ENCODE data around the gene ZBTB17.

DNA sequence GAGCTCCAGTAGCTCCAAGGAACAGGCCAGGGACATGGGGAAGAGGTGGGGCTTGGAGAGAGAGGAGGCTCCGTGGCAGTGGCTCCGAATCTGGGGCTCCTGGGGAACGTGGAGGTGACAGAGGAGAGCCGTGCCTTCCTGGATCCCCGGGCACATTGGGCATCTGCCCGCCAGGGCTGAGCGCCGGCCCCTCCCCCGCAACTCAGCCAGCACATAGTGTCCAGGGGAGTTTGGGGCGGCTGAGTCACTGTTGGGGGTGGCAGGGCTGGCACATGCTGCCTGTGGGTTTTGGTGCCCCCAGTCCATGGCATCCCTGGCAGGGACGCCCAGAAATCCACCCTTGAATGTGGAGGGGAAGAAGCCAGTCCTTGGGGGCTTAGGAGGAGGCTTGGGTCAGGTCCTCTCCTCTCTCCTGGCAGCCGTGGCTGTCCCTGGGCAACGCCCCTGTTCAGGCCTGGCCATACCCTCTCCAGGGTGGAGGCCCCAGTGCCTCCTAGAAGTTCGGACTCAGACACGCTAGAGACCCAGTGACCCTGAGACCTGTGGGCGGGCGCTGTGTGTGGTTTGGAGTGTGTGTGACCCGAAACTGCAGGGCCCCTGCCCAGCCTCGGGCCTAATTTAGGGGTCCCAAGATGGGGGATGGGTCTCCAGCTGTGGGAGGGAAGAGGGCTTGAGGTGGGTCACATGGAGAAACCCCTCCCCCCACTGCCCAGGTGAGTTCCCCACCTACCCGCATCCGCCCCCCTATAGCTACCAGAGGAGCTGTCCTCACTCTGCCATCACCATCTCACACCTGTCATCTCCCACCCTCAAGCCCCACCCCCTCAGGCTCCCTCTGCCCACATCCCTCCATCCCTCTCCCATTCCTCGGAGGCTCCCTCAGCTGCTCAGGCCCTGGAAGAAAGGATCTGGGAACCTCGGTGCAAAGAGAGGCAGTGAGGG, 40.3 kb upstream of the ZBTB17 start:
- TF ChIP-seq RAD21 (IDR thresholded peaks at IDR 0.05 in 1 of 2, conservative IDR thresholded peaks at IDR 0.05 in 1 of 2; ENCODE audit: low read depth in 2 of 2, low read length in 2 of 2) = no peak
- TF ChIP-seq EZH2 (IDR thresholded peaks at IDR 0.05; ENCODE audit: low read depth, low read length, severe bottlenecking) = no peak
- TF ChIP-seq GTF2F1 (IDR thresholded peaks at IDR 0.05; ENCODE audit: borderline replicate concordance, low read depth, low read length) = no peak
- TF ChIP-seq, protein P1, sequence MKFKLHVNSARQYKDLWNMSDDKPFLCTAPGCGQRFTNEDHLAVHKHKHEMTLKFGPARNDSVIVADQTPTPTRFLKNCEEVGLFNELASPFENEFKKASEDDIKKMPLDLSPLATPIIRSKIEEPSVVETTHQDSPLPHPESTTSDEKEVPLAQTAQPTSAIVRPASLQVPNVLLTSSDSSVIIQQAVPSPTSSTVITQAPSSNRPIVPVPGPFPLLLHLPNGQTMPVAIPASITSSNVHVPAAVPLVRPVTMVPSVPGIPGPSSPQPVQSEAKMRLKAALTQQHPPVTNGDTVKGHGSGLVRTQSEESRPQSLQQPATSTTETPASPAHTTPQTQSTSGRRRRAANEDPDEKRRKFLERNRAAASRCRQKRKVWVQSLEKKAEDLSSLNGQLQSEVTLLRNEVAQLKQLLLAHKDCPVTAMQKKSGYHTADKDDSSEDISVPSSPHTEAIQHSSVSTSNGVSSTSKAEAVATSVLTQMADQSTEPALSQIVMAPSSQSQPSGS (IDR thresholded peaks at IDR 0.05; ENCODE audit: low read length) = no peak
- TF ChIP-seq NANOG (IDR thresholded peaks at IDR 0.05; ENCODE audit: insufficient read depth, low read depth, low read length, poor library complexity, severe bottlenecking) = no peak
- no peak for TF ChIP-seq SAP30 (IDR thresholded peaks at IDR 0.05; ENCODE audit: insufficient read depth, insufficient replicate concordance, low read length)
- TF ChIP-seq, protein P2, sequence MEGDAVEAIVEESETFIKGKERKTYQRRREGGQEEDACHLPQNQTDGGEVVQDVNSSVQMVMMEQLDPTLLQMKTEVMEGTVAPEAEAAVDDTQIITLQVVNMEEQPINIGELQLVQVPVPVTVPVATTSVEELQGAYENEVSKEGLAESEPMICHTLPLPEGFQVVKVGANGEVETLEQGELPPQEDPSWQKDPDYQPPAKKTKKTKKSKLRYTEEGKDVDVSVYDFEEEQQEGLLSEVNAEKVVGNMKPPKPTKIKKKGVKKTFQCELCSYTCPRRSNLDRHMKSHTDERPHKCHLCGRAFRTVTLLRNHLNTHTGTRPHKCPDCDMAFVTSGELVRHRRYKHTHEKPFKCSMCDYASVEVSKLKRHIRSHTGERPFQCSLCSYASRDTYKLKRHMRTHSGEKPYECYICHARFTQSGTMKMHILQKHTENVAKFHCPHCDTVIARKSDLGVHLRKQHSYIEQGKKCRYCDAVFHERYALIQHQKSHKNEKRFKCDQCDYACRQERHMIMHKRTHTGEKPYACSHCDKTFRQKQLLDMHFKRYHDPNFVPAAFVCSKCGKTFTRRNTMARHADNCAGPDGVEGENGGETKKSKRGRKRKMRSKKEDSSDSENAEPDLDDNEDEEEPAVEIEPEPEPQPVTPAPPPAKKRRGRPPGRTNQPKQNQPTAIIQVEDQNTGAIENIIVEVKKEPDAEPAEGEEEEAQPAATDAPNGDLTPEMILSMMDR (IDR thresholded peaks at IDR 0.05; ENCODE audit: control extremely low read depth in 1 of 3, insufficient read depth in 1 of 3, low read depth in 1 of 3, low read length in 3 of 3) = no peak
- TF ChIP-seq ZNF274 (IDR thresholded peaks at IDR 0.05; ENCODE audit: borderline replicate concordance, extremely low read depth, low read length) = no peak
- no peak for TF ChIP-seq TAF1 (IDR thresholded peaks at IDR 0.05; ENCODE audit: low read depth, low read length)

Data from H1 (cell line).